ENCODE measurements around the gene WWC2.

GRCh38 chr4:183241322-183241640, 142.2 kb downstream of the WWC2 start:
- TF ChIP-seq CTCF (tag by site-specific recombination; IDR thresholded peaks at IDR 0.05): no peak
- no peak for TF ChIP-seq ZNF19 (tag by site-specific recombination; IDR thresholded peaks at IDR 0.05; ENCODE audit: low read depth)
- TF ChIP-seq REST (tag by site-specific recombination; IDR thresholded peaks at IDR 0.05): no peak
- no peak for TF ChIP-seq ZNF350 (tag by site-specific recombination; IDR thresholded peaks at IDR 0.05)
- no peak for TF ChIP-seq ZNF18 (tag by site-specific recombination; IDR thresholded peaks at IDR 0.05)
- TF ChIP-seq HOXA7 (CRISPR knock-in tag; IDR thresholded peaks at IDR 0.05; ENCODE audit: borderline replicate concordance): no peak
- no peak for TF ChIP-seq AEBP2 (tag by site-specific recombination; IDR thresholded peaks at IDR 0.05; ENCODE audit: borderline replicate concordance)
- no peak for TF ChIP-seq KLF8 (tag by site-specific recombination; IDR thresholded peaks at IDR 0.05)
- TF ChIP-seq IKZF3 (tag by site-specific recombination; IDR thresholded peaks at IDR 0.05): no peak
